ENCODE measurements around the gene PKNOX2.

Gene PKNOX2

GRCh38 chr11:125241104-125241503 is 76.6 kb downstream of the PKNOX2 start:
- H3K4me1 ChIP-seq (ENCODE audit: low read depth, poor library complexity, severe bottlenecking) = no peaks in the 10 kb centered on the region
- no peaks in the 10 kb centered on the region for H3K36me3 ChIP-seq (ENCODE audit: insufficient read depth)
- no peak for TF ChIP-seq CTCF (conservative IDR thresholded peaks at IDR 0.05; ENCODE audit: low read depth, low read length)
- no peak overlapping the region for H3K4me2 ChIP-seq
- H3K27ac ChIP-seq = no peak overlapping the region
- H3K79me2 ChIP-seq (ENCODE audit: insufficient read depth, low read depth) = no peaks in the 10 kb centered on the region
- no peak overlapping the region for H3K9ac ChIP-seq
- no peaks in the 10 kb centered on the region for H4K20me1 ChIP-seq (ENCODE audit: insufficient read depth)
- H3K27me3 ChIP-seq (ENCODE audit: insufficient read depth, low read depth) = no peaks in the 10 kb centered on the region
- no peak overlapping the region for H2AFZ ChIP-seq (ENCODE audit: low read depth)
- H3K4me3 ChIP-seq (IDR thresholded peaks at IDR 0.05; ENCODE audit: insufficient read depth, low read depth, low read length) = no peak overlapping the region

- no peak overlapping the region for H3K27ac ChIP-seq
- H4K20me1 ChIP-seq (ENCODE audit: insufficient read depth) = no peaks in the 10 kb centered on the region
- H3K36me3 ChIP-seq (ENCODE audit: insufficient read depth) = no peaks in the 10 kb centered on the region
- H3K4me2 ChIP-seq = no peak overlapping the region
- no peak overlapping the region for H3K9ac ChIP-seq
- no peaks in the 10 kb centered on the region for H3K79me2 ChIP-seq (ENCODE audit: insufficient read depth, low read depth)
- TF ChIP-seq CTCF (conservative IDR thresholded peaks at IDR 0.05; ENCODE audit: low read depth, low read length) = no peak
- no peaks in the 10 kb centered on the region for H3K27me3 ChIP-seq (ENCODE audit: insufficient read depth, low read depth)
- no peak overlapping the region for H3K4me3 ChIP-seq (IDR thresholded peaks at IDR 0.05; ENCODE audit: insufficient read depth, low read depth, low read length)
- no peak overlapping the region for H2AFZ ChIP-seq (ENCODE audit: low read depth)
- H3K4me1 ChIP-seq (ENCODE audit: low read depth, poor library complexity, severe bottlenecking) = no peaks in the 10 kb centered on the region
Observed at GRCh38 chr11:125242141-125242775, 77.7 kb downstream of the PKNOX2 start.

GRCh38 chr11:125244166-125244565 is 79.6 kb downstream of the PKNOX2 start:
- no peak overlapping the region for H3K9ac ChIP-seq
- no peak overlapping the region for H3K4me3 ChIP-seq (IDR thresholded peaks at IDR 0.05; ENCODE audit: insufficient read depth, low read depth, low read length)
- no peak overlapping the region for H3K4me2 ChIP-seq
- H4K20me1 ChIP-seq (ENCODE audit: insufficient read depth) = no peaks in the 10 kb centered on the region
- no peaks in the 10 kb centered on the region for H3K4me1 ChIP-seq (ENCODE audit: low read depth, poor library complexity, severe bottlenecking)
- TF ChIP-seq CTCF (conservative IDR thresholded peaks at IDR 0.05; ENCODE audit: low read depth, low read length) = no peak
- no peak overlapping the region for H3K27ac ChIP-seq
- H3K79me2 ChIP-seq (ENCODE audit: insufficient read depth, low read depth) = no peaks in the 10 kb centered on the region
- H3K27me3 ChIP-seq (ENCODE audit: insufficient read depth, low read depth) = no peaks in the 10 kb centered on the region
- no peak overlapping the region for H2AFZ ChIP-seq (ENCODE audit: low read depth)
- H3K36me3 ChIP-seq (ENCODE audit: insufficient read depth) = no peaks in the 10 kb centered on the region

- H3K4me1 ChIP-seq (ENCODE audit: low read depth, poor library complexity, severe bottlenecking) = no peaks in the 10 kb centered on the region
- TF ChIP-seq CTCF (conservative IDR thresholded peaks at IDR 0.05; ENCODE audit: low read depth, low read length) = no peak
- H4K20me1 ChIP-seq (ENCODE audit: insufficient read depth) = no peaks in the 10 kb centered on the region
- H3K79me2 ChIP-seq (ENCODE audit: insufficient read depth, low read depth) = no peaks in the 10 kb centered on the region
- no peak overlapping the region for H3K4me2 ChIP-seq
- H2AFZ ChIP-seq (ENCODE audit: low read depth) = no peak overlapping the region
- H3K27me3 ChIP-seq (ENCODE audit: insufficient read depth, low read depth) = no peaks in the 10 kb centered on the region
- no peak overlapping the region for H3K4me3 ChIP-seq (IDR thresholded peaks at IDR 0.05; ENCODE audit: insufficient read depth, low read depth, low read length)
- no peak overlapping the region for H3K27ac ChIP-seq
- H3K36me3 ChIP-seq (ENCODE audit: insufficient read depth) = no peaks in the 10 kb centered on the region
- H3K9ac ChIP-seq = no peak overlapping the region
Observed at GRCh38 chr11:125245299-125245698, 80.7 kb downstream of the PKNOX2 start.
